Measurements from ENCODE around the gene STK32B.
A peak's percentile ranks its signal among the peaks of the same experiment; 100 is the strongest.

The STK32B gene

GRCh38 chr4:5019796-5020195 is 31.5 kb upstream of the STK32B start:
- no peak for TF ChIP-seq CTCF (IDR thresholded peaks at IDR 0.05; ENCODE audit: low read length, missing control alignments)

GRCh38 chr4:5020341-5020740 is 30.9 kb upstream of the STK32B start:
- no peak overlapping the region for H3K4me3 ChIP-seq (replicated peaks; ENCODE audit: low read depth, low read length)
- DNase-seq (ENCODE audit: low read depth) = no peak
- TF ChIP-seq CTCF (IDR thresholded peaks at IDR 0.05; ENCODE audit: low read length, missing control alignments) = no peak

More at GRCh38 chr4:5019796-5020195, 31.5 kb upstream of the STK32B start:
- no peak overlapping the region for H3K4me3 ChIP-seq (replicated peaks; ENCODE audit: low read depth, low read length)
- no peak for DNase-seq (ENCODE audit: low read depth)

GRCh38 chr4:5021546-5021945 is 29.7 kb upstream of the STK32B start:
- no peak overlapping the region for H3K4me3 ChIP-seq (replicated peaks; ENCODE audit: low read depth, low read length)
- no peak for DNase-seq (ENCODE audit: low read depth)
- no peak for TF ChIP-seq CTCF (IDR thresholded peaks at IDR 0.05; ENCODE audit: low read length, missing control alignments)

- peak; percentile 20 for DNase-seq (ENCODE audit: low read depth)
- no peak overlapping the region for H3K4me3 ChIP-seq (replicated peaks; ENCODE audit: low read depth, low read length)
- TF ChIP-seq CTCF (IDR thresholded peaks at IDR 0.05; ENCODE audit: low read length, missing control alignments) = no peak
Measured at GRCh38 chr4:5024673-5025072, 26.6 kb upstream of the STK32B start.

GRCh38 chr4:5026371-5026770 is 24.9 kb upstream of the STK32B start:
- no peak for DNase-seq (ENCODE audit: low read depth)
- H3K4me3 ChIP-seq (replicated peaks; ENCODE audit: low read depth, low read length) = no peak overlapping the region
- TF ChIP-seq CTCF (IDR thresholded peaks at IDR 0.05; ENCODE audit: low read length, missing control alignments) = no peak

- no peak for DNase-seq (ENCODE audit: low read depth)
- TF ChIP-seq CTCF (IDR thresholded peaks at IDR 0.05; ENCODE audit: low read length, missing control alignments) = no peak
Measured at GRCh38 chr4:5027346-5027745, 23.9 kb upstream of the STK32B start.

GRCh38 chr4:5028480-5028879 is 22.8 kb upstream of the STK32B start:
- no peak for TF ChIP-seq CTCF (IDR thresholded peaks at IDR 0.05; ENCODE audit: low read length, missing control alignments)

More at GRCh38 chr4:5027346-5027745, 23.9 kb upstream of the STK32B start:
- H3K4me3 ChIP-seq (replicated peaks; ENCODE audit: low read depth, low read length) = no peak overlapping the region

More at GRCh38 chr4:5028480-5028879, 22.8 kb upstream of the STK32B start:
- DNase-seq (ENCODE audit: low read depth) = no peak
- H3K4me3 ChIP-seq (replicated peaks; ENCODE audit: low read depth, low read length) = no peak overlapping the region
